ENCODE data around the gene TCHH.

Gene TCHH

DNA sequence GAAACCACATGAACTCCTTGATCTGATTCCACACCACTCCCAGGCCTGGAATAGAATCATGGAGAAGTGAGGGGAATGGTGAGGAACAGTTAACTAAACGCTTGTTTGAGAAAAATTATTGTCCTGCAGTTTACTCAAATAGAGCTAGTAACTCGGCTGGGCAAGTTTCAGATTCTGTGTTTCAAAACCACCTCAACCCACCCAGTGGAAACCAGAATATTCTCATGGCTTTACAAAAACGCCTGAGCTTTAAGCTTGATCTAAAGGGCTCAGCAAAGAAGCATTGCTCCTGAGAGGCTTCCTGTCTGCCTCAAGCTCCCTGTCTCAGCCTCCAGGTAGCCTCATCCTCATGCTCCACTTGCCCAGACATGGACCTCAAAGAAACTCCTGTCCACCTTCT is 42.9 kb downstream of the TCHH start:
- no peak for DNase-seq (ENCODE audit: extremely low read depth in 1 of 2, low read depth in 1 of 2)

GRCh38 chr1:152071123-152071522 is 44.1 kb downstream of the TCHH start:
- no peak for DNase-seq (ENCODE audit: extremely low read depth in 1 of 2, low read depth in 1 of 2)

DNA sequence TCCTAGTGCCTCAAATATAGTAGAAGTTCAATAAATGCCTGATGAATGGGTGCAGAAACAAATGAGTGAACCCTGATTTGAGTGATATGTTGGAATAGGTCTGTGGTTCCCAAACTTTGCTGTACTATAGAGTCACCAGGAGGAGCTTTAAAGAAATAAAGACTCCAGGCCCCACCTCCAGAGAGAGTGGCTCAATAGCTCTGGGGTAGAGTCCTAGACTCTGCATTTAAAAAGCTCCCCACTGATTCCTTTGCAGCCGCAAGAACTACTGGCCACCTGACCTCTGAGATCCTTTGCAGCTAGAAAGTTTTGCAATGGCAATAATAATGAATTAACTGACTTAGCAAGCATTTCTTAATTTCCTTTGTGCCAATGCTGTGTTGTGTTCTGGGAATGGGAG is 47.3 kb downstream of the TCHH start:
- no peak for DNase-seq (ENCODE audit: extremely low read depth in 1 of 2, low read depth in 1 of 2)

DNA sequence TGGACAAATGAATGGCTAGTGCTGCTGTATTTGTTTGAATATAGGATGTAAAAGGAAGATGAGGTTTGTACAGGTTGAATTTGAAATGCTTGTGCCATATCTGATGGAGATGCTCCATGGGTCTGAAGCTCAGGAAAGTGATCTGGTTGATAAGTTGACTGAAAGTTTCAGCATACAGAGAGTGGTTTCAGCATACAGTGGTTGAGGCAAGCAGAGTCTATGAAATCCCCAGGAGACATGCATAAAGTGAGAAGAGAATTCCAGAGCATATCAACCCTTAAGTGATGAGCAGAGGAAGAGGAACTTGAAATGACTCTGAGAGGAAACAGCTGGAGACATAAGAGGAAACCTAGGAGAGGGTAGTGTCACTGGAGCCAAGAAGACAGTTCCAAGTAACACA is 48.1 kb downstream of the TCHH start:
- DNase-seq (ENCODE audit: extremely low read depth in 1 of 2, low read depth in 1 of 2), result no peak

DNA sequence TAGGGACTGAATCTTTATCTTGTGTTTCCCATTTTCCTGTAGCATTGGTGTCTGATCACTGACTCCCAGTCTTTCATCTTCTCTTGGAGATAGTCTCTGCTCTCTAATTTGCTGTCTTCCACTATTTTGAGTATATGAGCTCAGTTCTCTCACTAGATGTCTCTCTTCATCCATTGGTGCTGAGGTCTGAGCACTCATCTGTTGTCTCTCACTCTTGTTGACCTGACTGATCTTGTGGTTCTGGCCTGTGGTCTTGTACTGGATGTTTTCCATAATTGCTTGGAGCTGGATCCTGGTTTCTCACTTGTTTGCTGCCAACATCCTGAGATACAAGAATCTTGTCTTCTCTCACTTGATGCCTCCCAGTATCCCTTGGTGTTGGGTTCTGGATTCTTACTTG is 53.3 kb downstream of the TCHH start:
- DNase-seq (ENCODE audit: extremely low read depth in 1 of 2, low read depth in 1 of 2), result no peak
